HepG2 (cell line): Measurements from ENCODE around the gene ANKRD55.

Source experiments
- PRDM4 ChIP-seq: sonication (generic); formaldehyde crosslinking; IDR thresholded peaks from 2 replicates; pipeline ENCODE4 v1.9.0; 2021; ENCODE audit warnings: missing genetic modification reagents, borderline replicate concordance
- REPIN1 ChIP-seq: sonication (generic); formaldehyde crosslinking; IDR thresholded peaks from 2 replicates; pipeline ENCODE4 v1.8.0; 2022; ENCODE audit warnings: missing genetic modification reagents, low read depth, mild to moderate bottlenecking, borderline replicate concordance
- TGIF2 ChIP-seq: IDR thresholded peaks from 2 replicates; pipeline ENCODE4 v1.6.1; 2016; ENCODE audit warnings: control low read depth, missing compliant biosample characterization
- ZBTB8A ChIP-seq: sonication (generic); formaldehyde crosslinking; IDR thresholded peaks from 2 replicates; pipeline ENCODE4 v1.4.0; 2020; ENCODE audit warnings: mild to moderate bottlenecking, low read depth, missing genetic modification reagents, borderline replicate concordance

GRCh38 chr5:56215019-56215830, 17.9 kb downstream of the ANKRD55 start:
- TF ChIP-seq PRDM4 (CRISPR knock-in tag) = no peak
- 0 out of 2 replicates have a peak, but pooled peaks have one; percentile 16 for TF ChIP-seq REPIN1 (CRISPR knock-in tag)
- TF ChIP-seq ZBTB8A (CRISPR knock-in tag) = no peak
- no peak for TF ChIP-seq TGIF2
